SJCRH30 (cell line): ENCODE results near the gene SCN3B. TPM values are rescaled to one million over a fixed set of nuclear protein-coding genes. Genes with fewer than 3 reads are reported as not detected.

Experiments
- DNase-seq, 2 experiments: peaks; one replicate each; pipeline ENCODE4 v3.0.0-alpha.2; 2015 to 2020
- H3K27ac ChIP-seq: fragments of 250-450 bp; sonication (Bioruptor Pico); 2 replicates; pipeline ENCODE4 v1.5.1; 2020; ENCODE audit warnings: mild to moderate bottlenecking, moderate library complexity
- H3K27me3 ChIP-seq: fragments of 250-450 bp; sonication (Bioruptor Pico); 2 replicates; pipeline ENCODE4 v1.5.1; 2020; ENCODE audit warnings: mild to moderate bottlenecking, moderate library complexity
- H3K36me3 ChIP-seq: fragments of 250-450 bp; sonication (Bioruptor Pico); 2 replicates; pipeline ENCODE4 v1.5.1; 2020; ENCODE audit warnings: mild to moderate bottlenecking, moderate library complexity
- H3K4me1 ChIP-seq: fragments of 250-450 bp; sonication (Bioruptor Pico); 2 replicates; pipeline ENCODE4 v1.5.1; 2020; ENCODE audit warnings: mild to moderate bottlenecking, moderate library complexity
- H3K4me3 ChIP-seq: fragments of 250-450 bp; sonication (Bioruptor Pico); 2 replicates; pipeline ENCODE4 v1.5.1; 2020; ENCODE audit warnings: mild to moderate bottlenecking, moderate library complexity
- H3K9me3 ChIP-seq: fragments of 250-450 bp; sonication (Bioruptor Pico); replicated peaks from 2 replicates; pipeline ENCODE4 v1.5.1; 2020; ENCODE audit warnings: mild to moderate bottlenecking, moderate library complexity
- total RNA-seq: library from RNA; depleted of rRNA; stranded (reverse); fragments of >200 nt; shearing (Covaris generic); gene quantifications from 2 replicates; pipeline ENCODE4 v1.2.3, GENCODE V29; 2014; rRNA removed

Gene SCN3B
- total RNA-seq, 1 experiment from 2014 or later = 2.5 TPM

DNA sequence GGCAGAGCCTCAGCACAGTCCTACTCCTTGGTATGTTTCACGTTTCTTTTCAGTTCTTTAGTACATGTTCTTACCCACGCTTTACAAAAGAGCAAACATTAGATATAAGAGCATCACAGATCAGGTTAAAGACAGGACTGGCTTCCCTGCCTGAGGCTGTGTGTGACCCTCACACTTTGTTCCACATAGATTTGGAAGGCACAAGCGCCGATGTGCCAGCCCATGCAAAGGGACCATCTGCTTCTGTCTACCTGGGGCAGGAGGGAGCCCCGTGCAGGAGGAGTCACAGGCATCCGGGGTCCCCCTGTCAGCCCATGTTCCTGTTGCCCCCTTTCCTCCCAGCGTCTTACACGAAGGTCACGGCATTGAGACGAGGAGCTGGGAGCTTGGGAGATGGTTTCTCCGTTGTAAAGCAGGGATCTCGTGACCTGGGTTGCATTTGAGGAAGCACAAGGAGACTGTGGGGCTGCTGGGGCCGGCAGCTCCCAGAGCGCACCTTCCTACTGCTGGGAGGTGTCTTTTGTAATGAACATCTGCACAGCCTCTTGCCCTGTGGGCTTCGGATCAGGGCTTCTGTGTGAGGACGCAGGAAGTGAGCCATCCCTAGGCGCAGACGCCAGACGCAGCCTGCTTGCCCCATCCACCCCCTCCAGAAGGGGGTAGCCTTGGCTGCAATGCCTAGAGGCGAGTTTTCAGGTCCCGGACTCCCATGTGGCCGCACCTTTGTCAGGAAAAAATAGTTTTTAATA lies 72.6 kb downstream of the SCN3B start:
- no peak for DNase-seq
- no peak overlapping the region for H3K27ac ChIP-seq
- no peaks in the 10 kb centered on the region for H3K9me3 ChIP-seq
- no peaks in the 10 kb centered on the region for H3K27me3 ChIP-seq
- H3K36me3 ChIP-seq = no peaks in the 10 kb centered on the region
- H3K4me3 ChIP-seq = no peak overlapping the region
- H3K4me1 ChIP-seq = peaks cover 25% of the 10 kb centered on the region

DNA sequence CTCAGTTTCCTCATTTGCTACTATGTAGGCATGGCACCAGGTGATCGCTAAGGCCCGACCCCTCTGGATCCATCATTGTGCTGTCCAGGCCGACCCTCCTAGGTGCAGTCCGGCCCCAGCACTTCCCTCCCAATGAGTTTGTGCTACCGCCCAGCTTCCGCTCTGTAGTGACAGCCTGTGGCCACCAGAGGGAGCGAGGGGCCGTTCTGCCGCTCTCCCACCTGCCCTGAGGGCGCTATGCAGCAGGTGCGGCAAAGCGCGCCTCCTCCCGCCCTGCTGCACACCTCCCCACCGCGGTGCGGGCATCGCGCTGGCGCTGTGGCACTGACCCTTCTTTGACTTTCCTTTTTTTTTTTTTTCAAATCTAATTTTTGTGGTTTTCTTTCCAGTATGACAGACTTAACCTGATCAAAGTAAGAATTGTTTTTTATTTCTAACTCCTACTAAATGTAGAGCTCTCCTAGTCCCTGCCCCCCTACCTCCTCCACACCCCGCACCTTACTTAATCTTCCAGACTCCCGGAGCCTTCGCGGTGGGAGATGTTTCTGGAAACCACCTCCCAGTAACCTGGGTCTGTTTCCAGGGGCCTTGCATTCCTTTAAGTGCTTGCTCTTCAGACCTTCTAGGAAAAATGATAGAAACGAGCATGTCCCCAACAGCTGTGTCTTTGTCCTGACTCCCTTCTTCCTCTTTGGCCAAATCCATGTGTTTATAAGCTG lies 73.7 kb downstream of the SCN3B start:
- peak; percentile 30 to 57 for DNase-seq
- Histone ChIP-seq H3K9me3 (no peaks in the 10 kb centered on the region), H3K27me3 (no peaks in the 10 kb centered on the region), H3K27ac (no peak overlapping the region), H3K4me3 (no peak overlapping the region), H3K4me1 (peaks cover 14% of the 10 kb centered on the region), H3K36me3 (no peaks in the 10 kb centered on the region)

DNA sequence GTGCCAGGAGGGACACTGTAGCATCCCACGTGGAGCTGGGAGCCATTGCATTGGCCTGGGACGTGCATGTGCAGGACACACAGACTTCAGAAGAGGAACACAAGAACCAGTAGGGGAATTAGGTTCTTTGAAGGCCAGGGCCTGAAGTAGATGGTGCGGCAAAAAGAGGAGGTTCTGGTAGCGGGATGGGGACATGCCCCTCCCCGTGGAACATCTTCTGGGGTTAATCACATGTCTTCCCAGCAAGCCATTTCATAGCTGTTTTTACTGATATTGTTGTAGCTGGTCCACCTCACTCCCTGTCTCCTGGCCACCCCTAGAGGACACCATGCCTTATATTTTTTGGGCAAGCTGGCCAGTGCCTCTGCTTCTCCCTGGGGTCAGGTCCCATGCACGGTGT lies 74.3 kb downstream of the SCN3B start:
- Histone ChIP-seq H3K4me3 (no peak overlapping the region), H3K36me3 (no peaks in the 10 kb centered on the region), H3K27ac (no peak overlapping the region), H3K9me3 (no peaks in the 10 kb centered on the region), H3K4me1 (peaks cover 8% of the 10 kb centered on the region), H3K27me3 (no peaks in the 10 kb centered on the region)
- DNase-seq = no peak

DNA sequence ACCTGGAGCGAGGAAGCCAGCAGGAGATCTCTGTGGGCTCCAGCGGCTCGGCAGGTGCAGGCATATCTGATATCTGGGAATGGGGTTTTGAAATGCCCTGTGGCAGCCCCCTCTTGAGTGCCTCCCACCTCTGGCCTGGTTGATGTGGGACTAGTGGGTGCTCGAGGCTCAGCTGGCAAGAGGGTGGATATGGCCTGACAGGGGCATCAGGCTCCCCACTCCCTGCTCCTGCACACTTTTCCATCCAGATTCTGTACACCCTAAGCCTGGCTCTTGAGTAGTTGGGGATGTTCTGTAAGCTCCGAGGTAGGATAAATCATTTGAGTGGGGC lies 75.0 kb downstream of the SCN3B start:
- H3K27me3 ChIP-seq = no peaks in the 10 kb centered on the region
- no peak overlapping the region for H3K27ac ChIP-seq
- no peaks in the 10 kb centered on the region for H3K9me3 ChIP-seq
- DNase-seq = no peak
- peaks cover 2% of the 10 kb centered on the region for H3K4me1 ChIP-seq
- no peaks in the 10 kb centered on the region for H3K36me3 ChIP-seq
- no peak overlapping the region for H3K4me3 ChIP-seq

Other genes starting within 250 kb of the SCN3B start
- 18.0 and 22.9 TPM in 2 replicates for gene GRAMD1B, start 224.4 kb downstream of the SCN3B start, total RNA-seq
- 12.7 and 13.5 TPM in 2 replicates for gene ZNF202, start 87.0 kb upstream of the SCN3B start, total RNA-seq
- not detected in 2 replicates for gene OR6X1, start 99.9 kb upstream of the SCN3B start, total RNA-seq
- not detected in 2 replicates for gene OR6M1, start 151.7 kb upstream of the SCN3B start, total RNA-seq
- gene TMEM225, start 231.0 kb upstream of the SCN3B start, total RNA-seq = not detected in 2 replicates
- not detected in 2 replicates for gene OR8D4, start 247.5 kb upstream of the SCN3B start, total RNA-seq